D721Med (cell line): ENCODE results near the gene CLEC17A.

ENCODE experiments used
- DNase-seq: peaks from one replicate; pipeline ENCODE4 v3.0.0; 2011; ENCODE audit warnings: low spot score; ENCODE audit not compliant: insufficient read length
- FAIRE-seq: peaks from 2 replicates; lab custom pipeline; 2011; peaks lifted over from hg19 to GRCh38; lab: Jason Lieb, UNC
- TF ChIP-seq, protein P1 (sequence below): IDR thresholded peaks from 2 replicates; pipeline ENCODE4 v1.5.1; 2012; ENCODE audit warnings: mild to moderate bottlenecking, control low read depth; ENCODE audit not compliant: insufficient read depth; ENCODE audit errors: missing control alignments

Gene CLEC17A

DNA sequence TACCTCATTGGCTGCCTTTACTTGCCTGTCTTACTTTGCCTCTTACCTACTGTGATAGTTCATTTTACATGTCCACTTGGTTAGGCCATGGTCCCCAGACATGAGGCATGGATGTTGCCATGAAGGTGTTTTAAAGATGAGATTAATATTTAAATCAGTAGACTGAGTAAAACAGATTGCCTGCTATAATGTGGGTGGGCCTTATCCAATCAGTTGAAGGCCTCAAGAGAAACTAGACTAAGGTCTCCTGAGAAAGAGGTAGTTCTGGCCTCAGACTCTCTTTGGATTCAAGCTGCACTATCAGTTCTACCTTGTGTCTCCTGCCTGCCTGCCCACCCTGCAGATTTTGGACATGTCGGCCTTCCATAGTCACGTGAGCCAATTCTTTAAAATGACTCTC, 65.6 kb downstream of the CLEC17A start:
- TF ChIP-seq, protein P1, sequence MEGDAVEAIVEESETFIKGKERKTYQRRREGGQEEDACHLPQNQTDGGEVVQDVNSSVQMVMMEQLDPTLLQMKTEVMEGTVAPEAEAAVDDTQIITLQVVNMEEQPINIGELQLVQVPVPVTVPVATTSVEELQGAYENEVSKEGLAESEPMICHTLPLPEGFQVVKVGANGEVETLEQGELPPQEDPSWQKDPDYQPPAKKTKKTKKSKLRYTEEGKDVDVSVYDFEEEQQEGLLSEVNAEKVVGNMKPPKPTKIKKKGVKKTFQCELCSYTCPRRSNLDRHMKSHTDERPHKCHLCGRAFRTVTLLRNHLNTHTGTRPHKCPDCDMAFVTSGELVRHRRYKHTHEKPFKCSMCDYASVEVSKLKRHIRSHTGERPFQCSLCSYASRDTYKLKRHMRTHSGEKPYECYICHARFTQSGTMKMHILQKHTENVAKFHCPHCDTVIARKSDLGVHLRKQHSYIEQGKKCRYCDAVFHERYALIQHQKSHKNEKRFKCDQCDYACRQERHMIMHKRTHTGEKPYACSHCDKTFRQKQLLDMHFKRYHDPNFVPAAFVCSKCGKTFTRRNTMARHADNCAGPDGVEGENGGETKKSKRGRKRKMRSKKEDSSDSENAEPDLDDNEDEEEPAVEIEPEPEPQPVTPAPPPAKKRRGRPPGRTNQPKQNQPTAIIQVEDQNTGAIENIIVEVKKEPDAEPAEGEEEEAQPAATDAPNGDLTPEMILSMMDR: no peak
- no peak for FAIRE-seq
- DNase-seq: no peak

DNA sequence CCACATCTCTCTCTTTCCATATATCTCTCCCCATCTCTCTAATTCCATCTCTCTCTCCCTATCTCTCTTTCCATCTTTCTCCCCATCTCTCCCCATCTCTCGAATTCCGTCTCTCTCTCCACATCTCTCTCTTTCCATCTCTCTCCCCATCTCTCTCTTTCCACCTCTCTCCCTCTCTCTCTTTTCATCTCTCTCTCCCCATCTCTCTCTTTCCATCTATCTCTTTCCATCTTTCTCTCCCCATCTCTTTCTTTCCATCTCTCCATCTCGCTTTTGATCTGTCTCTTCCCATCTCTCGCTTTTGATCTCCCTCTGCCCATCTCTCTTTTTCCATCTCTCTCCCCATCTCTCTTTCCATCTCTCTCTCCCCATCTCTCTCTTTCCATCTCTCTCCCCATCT, 66.1 kb downstream of the CLEC17A start:
- TF ChIP-seq, protein P1: no peak
- FAIRE-seq: no peak
- DNase-seq: no peak

DNA sequence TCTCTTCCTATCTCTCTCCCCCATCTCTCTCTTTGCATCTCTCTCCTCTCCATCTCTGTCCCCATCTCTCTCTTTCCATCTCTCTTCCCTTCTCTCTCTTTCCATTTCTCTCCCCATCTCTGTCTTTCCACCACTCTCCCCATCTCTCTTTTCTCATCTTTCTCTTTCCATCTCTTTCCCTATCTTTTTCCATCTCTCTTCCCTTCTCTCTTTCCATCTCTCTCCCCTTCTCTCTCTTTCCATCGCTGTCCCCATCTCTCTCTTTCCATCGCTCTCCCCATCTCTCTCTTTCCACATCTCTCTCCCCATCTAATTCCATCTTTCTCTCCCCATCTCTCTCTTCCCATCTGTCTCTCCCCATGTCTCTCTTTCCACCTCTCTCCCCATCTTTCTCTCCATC, 67.3 kb downstream of the CLEC17A start:
- FAIRE-seq (no peak), DNase-seq (no peak)
- TF ChIP-seq, protein P1: no peak

DNA sequence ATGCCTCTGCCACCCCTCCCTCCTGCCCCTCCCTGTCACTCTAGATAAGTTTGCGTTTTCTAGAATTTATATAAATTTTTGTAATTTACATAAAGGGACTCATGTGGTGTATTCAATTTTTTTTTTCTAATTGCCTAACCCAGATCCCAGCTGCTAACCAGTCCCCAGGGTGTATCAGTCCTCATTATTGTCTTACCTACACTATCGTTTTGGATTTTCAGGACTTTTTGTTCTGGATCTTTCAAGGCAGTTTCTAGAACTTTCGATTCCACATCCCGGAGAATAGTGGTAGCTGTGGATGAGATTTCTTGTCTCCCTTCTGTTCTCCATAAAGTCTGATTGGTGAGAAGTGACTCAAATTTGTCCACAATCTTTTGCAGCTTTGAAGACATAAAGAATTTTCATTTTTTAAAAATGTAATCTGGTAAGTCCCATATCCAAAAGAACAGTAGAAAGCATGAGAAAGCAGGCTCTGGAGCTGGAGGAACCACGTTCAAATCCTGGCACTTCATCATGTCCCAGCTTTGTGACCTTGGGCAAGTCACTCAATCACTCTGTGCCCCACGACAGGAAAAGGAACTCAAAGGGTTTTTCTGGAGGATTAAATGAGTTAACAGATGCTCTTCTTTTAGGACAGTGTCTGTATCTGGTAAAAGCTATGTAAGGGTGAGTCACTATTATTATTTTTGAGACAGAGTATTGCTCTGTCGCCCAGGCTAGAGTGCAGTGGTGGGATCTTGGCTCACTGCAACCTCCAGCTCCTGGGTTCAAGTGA, 72.1 kb downstream of the CLEC17A start:
- DNase-seq (no peak), FAIRE-seq (no peak)
- TF ChIP-seq, protein P1: no peak

DNA sequence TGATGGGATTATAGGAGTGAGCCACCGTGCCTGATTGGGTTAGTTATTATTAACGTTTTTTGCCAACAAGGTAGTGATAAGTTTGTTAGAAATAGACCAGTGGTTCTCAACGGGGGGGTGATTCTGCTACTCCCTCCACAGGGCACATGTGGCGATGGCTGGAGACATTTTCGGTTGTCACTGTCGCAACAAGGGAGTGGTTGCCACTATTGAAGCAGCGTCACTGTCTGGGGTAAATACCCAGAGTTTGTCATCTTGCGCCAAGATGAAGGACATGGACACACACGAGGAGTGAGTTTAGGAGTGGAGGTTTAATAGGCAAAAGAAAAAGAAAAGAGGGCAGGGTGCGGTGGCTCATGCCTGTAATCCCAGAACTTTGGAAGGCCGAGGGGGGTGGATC, 72.8 kb downstream of the CLEC17A start:
- FAIRE-seq: no peak
- TF ChIP-seq, protein P1: no peak
- no peak for DNase-seq

DNA sequence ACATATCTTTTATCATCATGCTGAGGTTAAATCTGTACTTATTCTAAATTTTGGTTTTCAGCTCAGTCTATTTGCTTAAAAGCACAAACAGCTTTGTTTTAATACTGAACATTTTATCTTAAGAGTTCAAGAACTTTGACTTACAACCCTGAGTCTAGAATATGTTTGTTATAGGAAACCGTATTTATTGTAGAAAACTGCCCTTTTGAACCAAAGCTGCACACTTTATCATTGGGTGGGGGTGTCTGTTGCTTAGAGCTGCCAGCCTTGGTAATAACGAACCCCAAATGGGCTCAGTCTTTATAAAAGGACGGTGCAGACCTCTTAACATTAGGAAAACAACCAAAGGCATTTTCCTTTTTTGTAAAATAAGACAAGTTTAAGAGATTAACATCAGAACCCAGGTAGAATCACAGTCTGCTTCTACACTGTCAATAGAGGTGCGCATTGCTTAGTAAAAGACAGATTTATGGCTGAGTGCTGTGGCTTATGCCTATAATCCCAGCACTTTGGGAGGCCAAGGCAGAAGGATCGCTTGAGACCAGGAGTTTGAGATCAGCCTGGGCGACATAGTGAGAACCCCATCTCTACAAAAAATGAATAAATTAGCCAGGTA, 77.1 kb downstream of the CLEC17A start:
- no peak for DNase-seq
- TF ChIP-seq, protein P1: no peak
- no peak for FAIRE-seq

DNA sequence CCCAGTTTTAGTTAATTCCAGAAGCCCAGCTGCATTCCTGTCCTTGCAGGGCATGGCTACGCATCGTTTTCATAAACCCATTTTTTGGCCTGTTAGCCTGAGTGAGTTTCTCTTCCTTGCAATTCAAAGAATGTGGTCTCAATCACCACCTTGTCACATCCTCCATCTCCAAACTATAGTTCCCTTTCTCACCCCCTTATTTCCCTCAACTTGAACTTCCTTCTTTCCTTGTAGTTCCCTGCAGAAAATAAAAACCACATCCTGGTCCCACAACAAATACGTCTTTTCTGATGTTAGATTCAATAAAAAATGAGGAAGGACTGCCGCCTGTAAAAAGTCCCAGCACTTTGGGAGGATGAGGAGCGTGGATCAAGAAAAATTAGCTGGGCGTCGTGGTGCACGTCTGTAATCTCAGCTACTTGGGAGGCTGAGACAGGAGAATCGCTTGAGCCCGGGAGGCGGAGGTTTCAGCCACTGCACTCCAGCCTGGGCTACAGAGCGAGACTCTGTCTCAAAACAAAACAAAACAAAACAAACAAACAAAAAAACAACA, 78.6 kb downstream of the CLEC17A start:
- DNase-seq (no peak), FAIRE-seq (no peak)
- TF ChIP-seq, protein P1: no peak
